ENCODE measurements around the gene SCNN1B. TPM values are rescaled to one million over a fixed set of nuclear protein-coding genes. Genes with fewer than 3 reads are reported as not detected.

The SCNN1B gene
- total and polyA plus RNA-seq, 2 of the 13 experiments (the other 11 are each of a cell fraction or from before 2014, with no cell fraction given): not detected

DNA sequence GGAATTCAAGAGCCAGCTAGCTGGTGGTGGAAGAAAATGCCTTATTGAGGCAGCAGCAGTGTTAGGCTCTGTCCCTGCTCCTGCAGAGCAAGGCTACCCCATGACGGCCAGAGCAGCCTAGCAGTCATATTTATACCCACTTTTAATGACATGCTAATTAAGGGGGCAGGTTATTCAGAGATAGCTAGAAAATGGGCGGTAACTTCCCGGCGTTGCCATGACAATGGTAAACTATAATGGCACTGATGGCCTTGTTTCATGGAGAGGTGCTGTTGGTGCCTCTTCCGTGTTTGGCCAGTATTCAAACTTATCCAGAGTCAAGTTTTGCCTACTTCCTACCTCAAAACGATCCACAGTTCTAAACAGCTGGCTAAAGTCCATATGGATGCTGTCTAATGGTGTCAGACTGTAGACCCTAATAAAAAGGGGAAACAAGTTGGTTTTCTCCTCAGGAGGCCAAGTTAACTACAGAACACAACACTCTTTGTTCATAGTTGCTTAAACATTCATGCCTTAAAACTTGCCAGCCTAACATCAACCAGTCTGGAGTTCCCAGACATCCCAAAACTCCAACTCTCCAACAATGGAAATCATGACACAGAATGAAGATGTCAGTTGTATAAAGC is 3.7 kb upstream of the SCNN1B start:
- ATAC-seq (no peak), FAIRE-seq (peak; percentile 44), DNase-seq (ENCODE audit: low spot score) (no peak)
- Histone ChIP-seq H3K79me2 (ENCODE audit: insufficient read depth, low read length) (no peaks in the 10 kb centered on the region), H3K27me3 (ENCODE audit: control insufficient read depth in 1 of 2, insufficient read depth in 2 of 2, low read length in 2 of 2) (peaks cover 12 to 28% of the 10 kb centered on the region in 2 experiments; a peak in 4 of 5 replicates), H3K36me3 (replicated peaks in 1 of 2; ENCODE audit: control insufficient read depth in 1 of 2, insufficient read depth in 2 of 2, low read length in 2 of 2) (no peaks in the 10 kb centered on the region), H4K20me1 (ENCODE audit: insufficient read depth, low read length) (no peaks in the 10 kb centered on the region), H3K9ac (ENCODE audit: insufficient read depth, low read depth, low read length) (no peak overlapping the region), H3K4me3 (replicated peaks in 1 of 3; ENCODE audit: insufficient read depth in 1 of 3, low read depth in 2 of 3, low read length in 3 of 3) (no peak overlapping the region), H3K9me3 (ENCODE audit: low read length) (no peaks in the 10 kb centered on the region), H3K4me1 (ENCODE audit: insufficient read depth, low read length) (peaks cover 32% of the 10 kb centered on the region), H3K27ac (ENCODE audit: extremely low read length, insufficient read depth, low read length) (no peak overlapping the region), H3K4me2 (ENCODE audit: low read depth, low read length) (no peak overlapping the region), H2AFZ (ENCODE audit: low read length) (no peak overlapping the region)
- WGBS (ENCODE audit: low lambda C conversion rate): 3% methylated on average over 6 of the region's 6 CpGs
- intact Hi-C loops (cut with micrococcal nuclease; ENCODE audit: unreplicated experiment) (loop anchor here (10.0 kb wide), 1 partner anchor 136 kb away; no protein-coding TSS in a partner anchor), in situ Hi-C loops (cut with HindIII; ENCODE audit: extremely low pct_ligation_motif_present, low pct_unique_long_range_greater_than_20kb) (no loop called here)
- CTCF ChIA-PET (ENCODE audit: low intra/inter-chr PET ratio, low total read pairs): no interaction called here
- BruUV-seq (replicated peaks): no TSS peak
- POLR2A ChIA-PET: no interaction called here
- TF ChIP-seq SNAI1 (CRISPR knock-in tag; IDR thresholded peaks at IDR 0.05; ENCODE audit: borderline replicate concordance) (no peak), CCAR2 (optimal IDR thresholded peaks at IDR 0.05; ENCODE audit: low read depth, low read length) (no peak), NR3C1 (CRISPR knock-in tag; IDR thresholded peaks at IDR 0.05) (no peak), RARA (CRISPR knock-in tag; IDR thresholded peaks at IDR 0.05) (no peak), FOXA1 (IDR thresholded peaks at IDR 0.05) (no peak), FOXA1 (CRISPR knock-in tag; IDR thresholded peaks at IDR 0.05) (no peak), AFF4 (CRISPR knock-in tag; IDR thresholded peaks at IDR 0.05) (no peak), ZFP36L2 (CRISPR knock-in tag; IDR thresholded peaks at IDR 0.05) (no peak), SALL2 (CRISPR knock-in tag; IDR thresholded peaks at IDR 0.05) (no peak), ZSCAN21 (CRISPR knock-in tag; IDR thresholded peaks at IDR 0.05; ENCODE audit: borderline replicate concordance) (no peak), ZNF7 (CRISPR knock-in tag; IDR thresholded peaks at IDR 0.05) (no peak), NFKBIZ (CRISPR knock-in tag; IDR thresholded peaks at IDR 0.05) (no peak), ZNF768 (CRISPR knock-in tag; IDR thresholded peaks at IDR 0.05) (no peak), GTF3A (CRISPR knock-in tag; conservative IDR thresholded peaks at IDR 0.05) (no peak), MEIS1 (CRISPR knock-in tag; IDR thresholded peaks at IDR 0.05; ENCODE audit: borderline replicate concordance) (no peak), JDP2 (CRISPR knock-in tag; IDR thresholded peaks at IDR 0.05; ENCODE audit: borderline replicate concordance) (no peak), ZNF260 (CRISPR knock-in tag; IDR thresholded peaks at IDR 0.05; ENCODE audit: borderline replicate concordance, low read depth) (no peak), SIN3B (IDR thresholded peaks at IDR 0.05; ENCODE audit: low read length) (no peak)
- TF ChIP-seq, protein P1, sequence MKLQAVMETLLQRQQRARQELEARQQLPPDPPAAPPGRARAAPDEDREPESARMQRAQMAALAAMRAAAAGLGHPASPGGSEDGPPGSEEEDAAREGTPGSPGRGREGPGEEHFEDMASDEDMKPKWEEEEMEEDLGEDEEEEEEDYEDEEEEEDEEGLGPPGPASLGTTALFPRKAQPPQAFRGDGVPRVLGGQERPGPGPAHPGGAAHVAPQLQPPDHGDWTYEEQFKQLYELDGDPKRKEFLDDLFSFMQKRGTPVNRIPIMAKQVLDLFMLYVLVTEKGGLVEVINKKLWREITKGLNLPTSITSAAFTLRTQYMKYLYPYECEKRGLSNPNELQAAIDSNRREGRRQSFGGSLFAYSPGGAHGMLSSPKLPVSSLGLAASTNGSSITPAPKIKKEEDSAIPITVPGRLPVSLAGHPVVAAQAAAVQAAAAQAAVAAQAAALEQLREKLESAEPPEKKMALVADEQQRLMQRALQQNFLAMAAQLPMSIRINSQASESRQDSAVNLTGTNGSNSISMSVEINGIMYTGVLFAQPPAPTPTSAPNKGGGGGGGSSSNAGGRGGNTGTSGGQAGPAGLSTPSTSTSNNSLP (IDR thresholded peaks at IDR 0.05; ENCODE audit: low read depth, low read length): no peak

Data from HepG2 (cell line).